Fibroblast of upper back skin (primary cell): ENCODE measurements around the gene OR7A5.
"Not testable (repeated sequence)": the region's sequence is repeated elsewhere in the genome, so short reads cannot be mapped to it uniquely, and the experiment has no call there.

Experiments used
- DNase-seq: peaks from one replicate; pipeline ENCODE4 v3.0.0-alpha.2; 2013

OR7A5 gene

GRCh38 chr19:14835011-14835410 is at the start of gene OR7A5, which contains the start of gene OR7C1:
Gene OR7A5 (minus strand): TSS chr19:14835185. CDS start chr19:14828241, 6,944 bp downstream.
Gene OR7C1 (minus strand): TSS chr19:14835185. CDS start chr19:14800136, 35,049 bp downstream.
- DNase-seq = no peak

- DNase-seq = no peak
Measured at GRCh38 chr19:14871619-14872230, 36.7 kb upstream of the OR7A5 start.

- no peak for DNase-seq
Measured at GRCh38 chr19:14868497-14868896, 33.5 kb upstream of the OR7A5 start.

GRCh38 chr19:14848822-14849221 is 13.8 kb upstream of the OR7A5 start, which contains the start of gene OR7A10:
Gene OR7A10 (minus strand): TSS chr19:14848922. CDS start chr19:14841877, 7,045 bp downstream.
- no peak for DNase-seq

- DNase-seq = no peak
Measured at GRCh38 chr19:14843578-14843977, 8.6 kb upstream of the OR7A5 start.

- no peak for DNase-seq
Measured at GRCh38 chr19:14843169-14843568, 8.2 kb upstream of the OR7A5 start.

- DNase-seq = no peak
Measured at GRCh38 chr19:14840206-14840605, 5.2 kb upstream of the OR7A5 start.

GRCh38 chr19:14837391-14837790 is 2.4 kb upstream of the OR7A5 start:
- DNase-seq = no peak

- no peak for DNase-seq
Measured at GRCh38 chr19:14830702-14831101, 4.3 kb downstream of the OR7A5 start.

- no peak for DNase-seq
Measured at GRCh38 chr19:14826006-14826405, 9.0 kb downstream of the OR7A5 start.

GRCh38 chr19:14821937-14822336 is 13.0 kb downstream of the OR7A5 start:
- DNase-seq = peak; percentile 27

GRCh38 chr19:14818588-14818987 is 16.4 kb downstream of the OR7A5 start:
- DNase-seq = no peak

GRCh38 chr19:14817052-14817451 is 17.9 kb downstream of the OR7A5 start:
- DNase-seq = no peak

- DNase-seq = no peak
Measured at GRCh38 chr19:14814982-14815652, 19.9 kb downstream of the OR7A5 start.

GRCh38 chr19:14809272-14810057 is 25.5 kb downstream of the OR7A5 start:
- no peak for DNase-seq

- no peak for DNase-seq
Measured at GRCh38 chr19:14804765-14805164, 30.2 kb downstream of the OR7A5 start.

- DNase-seq = no peak
Measured at GRCh38 chr19:14798760-14799159, 36.2 kb downstream of the OR7A5 start.

GRCh38 chr19:14796021-14796420 is 39.0 kb downstream of the OR7A5 start:
- no peak for DNase-seq

GRCh38 chr19:14795078-14795721 is 39.8 kb downstream of the OR7A5 start:
- DNase-seq = no peak

- DNase-seq = not testable (repeated sequence)
Measured at GRCh38 chr19:14792250-14792649, 42.7 kb downstream of the OR7A5 start.

- no peak for DNase-seq
Measured at GRCh38 chr19:14786421-14786851, 48.5 kb downstream of the OR7A5 start.

- DNase-seq = peak; percentile 25
Measured at GRCh38 chr19:14785102-14785793, 49.7 kb downstream of the OR7A5 start.

GRCh38 chr19:14784730-14785101 is 50.3 kb downstream of the OR7A5 start:
- peak; percentile 11 for DNase-seq
